Parathyroid adenoma (tissue), 2 donors: ENCODE results near the gene TLR9.

Experiments used
- H2AFZ ChIP-seq: fragments of 300-600 bp; sonication (generic); one replicate; pipeline ENCODE4 v1.7.0; 2017; ENCODE audit warnings: antibody characterized with exemption, mild to moderate bottlenecking
- H3K27ac ChIP-seq: fragments of 300-600 bp; sonication (generic); one replicate; pipeline ENCODE4 v1.7.0; 2017
- H3K27me3 ChIP-seq: fragments of 300-600 bp; sonication (generic); one replicate; pipeline ENCODE4 v1.7.0; 2017; ENCODE audit warnings: low read length; ENCODE audit not compliant: control insufficient read depth, insufficient read depth
- H3K36me3 ChIP-seq: fragments of 300-600 bp; sonication (generic); one replicate; pipeline ENCODE4 v1.7.0; 2017; ENCODE audit warnings: low read length; ENCODE audit not compliant: control insufficient read depth, insufficient read depth
- H3K4me1 ChIP-seq: fragments of 300-600 bp; sonication (generic); one replicate; pipeline ENCODE4 v1.7.0; 2017; ENCODE audit warnings: control low read depth
- H3K4me2 ChIP-seq: fragments of 300-600 bp; sonication (generic); one replicate; pipeline ENCODE4 v1.7.0; 2017; ENCODE audit warnings: low read length
- H3K4me3 ChIP-seq: fragments of 300-600 bp; sonication (generic); one replicate; pipeline ENCODE4 v1.7.0; 2017; ENCODE audit warnings: low read depth, low read length
- H3K79me2 ChIP-seq: fragments of 300-600 bp; sonication (generic); one replicate; pipeline ENCODE4 v1.7.0; 2017; ENCODE audit warnings: control low read depth
- H3K9ac ChIP-seq: fragments of 300-600 bp; sonication (generic); one replicate; pipeline ENCODE4 v1.7.0; 2017; ENCODE audit warnings: mild to moderate bottlenecking
- H3K9me3 ChIP-seq: fragments of 300-600 bp; sonication (generic); one replicate; pipeline ENCODE4 v1.7.0; 2017; ENCODE audit warnings: low read length; ENCODE audit not compliant: control insufficient read depth
- TF ChIP-seq, protein P1 (sequence below): fragments of 300-600 bp; sonication (generic); IDR thresholded peaks from one replicate; pipeline ENCODE4 v1.7.0; 2017; ENCODE audit warnings: antibody characterized with exemption, mild to moderate bottlenecking
- donor health status: primary hyperparathyroidism.

The TLR9 gene

GRCh38 chr3:52174896-52175295, 50.5 kb downstream of the TLR9 start:
- TF ChIP-seq, protein P1, sequence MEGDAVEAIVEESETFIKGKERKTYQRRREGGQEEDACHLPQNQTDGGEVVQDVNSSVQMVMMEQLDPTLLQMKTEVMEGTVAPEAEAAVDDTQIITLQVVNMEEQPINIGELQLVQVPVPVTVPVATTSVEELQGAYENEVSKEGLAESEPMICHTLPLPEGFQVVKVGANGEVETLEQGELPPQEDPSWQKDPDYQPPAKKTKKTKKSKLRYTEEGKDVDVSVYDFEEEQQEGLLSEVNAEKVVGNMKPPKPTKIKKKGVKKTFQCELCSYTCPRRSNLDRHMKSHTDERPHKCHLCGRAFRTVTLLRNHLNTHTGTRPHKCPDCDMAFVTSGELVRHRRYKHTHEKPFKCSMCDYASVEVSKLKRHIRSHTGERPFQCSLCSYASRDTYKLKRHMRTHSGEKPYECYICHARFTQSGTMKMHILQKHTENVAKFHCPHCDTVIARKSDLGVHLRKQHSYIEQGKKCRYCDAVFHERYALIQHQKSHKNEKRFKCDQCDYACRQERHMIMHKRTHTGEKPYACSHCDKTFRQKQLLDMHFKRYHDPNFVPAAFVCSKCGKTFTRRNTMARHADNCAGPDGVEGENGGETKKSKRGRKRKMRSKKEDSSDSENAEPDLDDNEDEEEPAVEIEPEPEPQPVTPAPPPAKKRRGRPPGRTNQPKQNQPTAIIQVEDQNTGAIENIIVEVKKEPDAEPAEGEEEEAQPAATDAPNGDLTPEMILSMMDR: no peak
- no peak overlapping the region for H3K4me3 ChIP-seq
- no peak overlapping the region for H3K27ac ChIP-seq
- H3K27me3 ChIP-seq: no peaks in the 10 kb centered on the region
- no peaks in the 10 kb centered on the region for H3K9me3 ChIP-seq
- H3K4me2 ChIP-seq: no peak overlapping the region
- H3K36me3 ChIP-seq: no peaks in the 10 kb centered on the region
- no peaks in the 10 kb centered on the region for H3K79me2 ChIP-seq
- H3K4me1 ChIP-seq: no peaks in the 10 kb centered on the region
- no peak overlapping the region for H2AFZ ChIP-seq
- no peak overlapping the region for H3K9ac ChIP-seq

DNA sequence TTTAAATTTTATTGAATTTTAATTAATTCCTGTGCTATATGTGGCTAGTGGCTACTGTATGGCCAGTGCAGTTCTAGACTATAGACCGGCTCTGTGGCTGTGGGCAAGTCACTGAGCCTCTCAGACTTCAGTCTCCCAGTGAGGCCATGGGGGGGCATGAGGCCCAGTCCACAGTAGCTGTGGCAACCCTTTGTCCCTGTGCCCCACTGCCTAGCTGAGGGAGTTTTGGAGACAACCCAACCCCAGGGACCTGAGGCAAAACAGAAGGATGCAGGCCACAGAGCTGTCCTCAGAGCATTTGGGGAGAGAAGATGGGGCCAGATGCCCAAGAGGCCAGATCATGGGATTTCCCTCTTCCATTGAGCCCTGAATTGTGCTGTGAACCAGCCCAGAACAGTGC, 52.3 kb downstream of the TLR9 start:
- Histone ChIP-seq H3K27ac (no peak overlapping the region), H3K36me3 (no peaks in the 10 kb centered on the region), H3K79me2 (no peaks in the 10 kb centered on the region), H3K9ac (no peak overlapping the region), H3K9me3 (no peaks in the 10 kb centered on the region), H3K4me1 (no peaks in the 10 kb centered on the region), H3K4me2 (no peak overlapping the region), H3K4me3 (no peak overlapping the region), H2AFZ (no peak overlapping the region), H3K27me3 (no peaks in the 10 kb centered on the region)
- TF ChIP-seq, protein P1: no peak

DNA sequence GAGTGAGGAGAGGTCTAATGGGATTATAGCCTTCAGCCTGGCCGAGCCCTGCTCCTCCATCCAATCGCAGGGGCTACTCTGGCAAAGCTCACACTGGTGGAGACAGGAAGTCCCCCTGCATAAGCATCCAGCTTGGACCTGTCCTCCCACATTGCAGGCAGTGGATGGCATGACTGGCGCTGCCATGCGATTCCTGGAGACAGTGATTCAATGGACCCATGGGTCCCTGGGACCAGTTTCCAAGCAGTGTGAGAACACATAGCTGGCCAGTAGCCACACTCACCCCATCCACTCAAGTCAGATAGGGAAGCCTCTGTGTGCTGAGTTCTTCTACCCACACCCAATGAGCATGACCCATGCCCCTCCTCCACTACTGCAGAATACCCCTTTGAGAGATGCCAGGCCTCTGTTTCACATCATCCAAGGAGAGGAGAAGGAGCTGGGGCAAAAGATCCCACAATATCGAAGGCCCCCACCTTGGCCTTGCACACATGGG, 53.1 kb downstream of the TLR9 start:
- Histone ChIP-seq H3K9ac (no peak overlapping the region), H3K4me2 (no peak overlapping the region), H3K36me3 (no peaks in the 10 kb centered on the region), H2AFZ (no peak overlapping the region), H3K27me3 (no peaks in the 10 kb centered on the region), H3K4me1 (no peaks in the 10 kb centered on the region), H3K79me2 (no peaks in the 10 kb centered on the region), H3K4me3 (no peak overlapping the region), H3K9me3 (no peaks in the 10 kb centered on the region), H3K27ac (no peak overlapping the region)
- TF ChIP-seq, protein P1: no peak

GRCh38 chr3:52171514-52172261, 53.8 kb downstream of the TLR9 start:
- Histone ChIP-seq H3K4me2 (no peak overlapping the region), H3K79me2 (no peaks in the 10 kb centered on the region), H3K27ac (no peak overlapping the region), H3K4me3 (no peak overlapping the region), H3K9ac (no peak overlapping the region), H3K36me3 (no peaks in the 10 kb centered on the region), H3K4me1 (no peaks in the 10 kb centered on the region), H3K9me3 (no peaks in the 10 kb centered on the region), H2AFZ (no peak overlapping the region), H3K27me3 (no peaks in the 10 kb centered on the region)
- TF ChIP-seq, protein P1: no peak
